CD4-positive, alpha-beta memory T cell (primary cell): ENCODE results near the gene INTS3. TPM values are rescaled to one million over a fixed set of nuclear protein-coding genes. Genes with fewer than 3 reads are reported as not detected.

Experiments
- CTCF ChIA-PET: fragments of 350-600 bp; sonication (Branson Sonifier 250); formaldehyde crosslinking; loops from one replicate; lab custom pipeline; 2021; ENCODE audit warnings: inconsistent platforms; ENCODE audit not compliant: partially characterized antibody; lab: Charles Lee
- POLR2A ChIA-PET: fragments of 350-600 bp; sonication (Branson Sonifier 250); formaldehyde crosslinking; loops from one replicate; lab custom pipeline; 2021; ENCODE audit not compliant: partially characterized antibody; lab: Charles Lee
- DNase-seq, 5 donors: peaks; one replicate each; pipeline versions ENCODE4 v3.0.0 to v3.0.0-alpha.2; 2020 to 2022; ENCODE audit warnings: mixed read lengths in 1 of 5
- H3K27ac ChIP-seq: one replicate; pipeline ENCODE4 v1.7.0; 2013; ENCODE audit warnings: low read depth, low read length
- H3K27me3 ChIP-seq: 2 replicates; pipeline ENCODE4 v1.7.0; 2013; ENCODE audit warnings: mild to moderate bottlenecking, low read length, moderate library complexity; ENCODE audit not compliant: insufficient read depth
- H3K36me3 ChIP-seq: 2 replicates; pipeline ENCODE4 v1.7.0; 2013; ENCODE audit warnings: mild to moderate bottlenecking, low read length, moderate library complexity; ENCODE audit not compliant: insufficient read depth
- H3K4me1 ChIP-seq: 2 replicates; pipeline ENCODE4 v1.7.0; 2013; ENCODE audit warnings: mild to moderate bottlenecking, low read length, moderate library complexity; ENCODE audit not compliant: insufficient read depth
- H3K4me3 ChIP-seq, 2 donors: one replicate each; pipeline ENCODE4 v1.7.0; 2013; ENCODE audit warnings: low read length in 2 of 2, mild to moderate bottlenecking in 1 of 2
- H3K9me3 ChIP-seq, 2 donors: one replicate each; pipeline ENCODE4 v1.7.0; 2013; ENCODE audit warnings: low read length in 2 of 2, control low read depth in 1 of 2; ENCODE audit not compliant: control insufficient read depth in 1 of 2
- H3K27ac Mint-ChIP-seq, 7 donors: one replicate each; pipeline ENCODE4 v1.8.0; 2020 to 2021; ENCODE audit warnings: mixed read lengths in 7 of 7, mild to moderate bottlenecking in 6 of 7, inconsistent platforms in 3 of 7, moderate library complexity in 3 of 7
- H3K27me3 Mint-ChIP-seq, 2 donors: one replicate each; pipeline ENCODE4 v1.8.0; 2020 to 2021; ENCODE audit warnings: mixed read lengths in 2 of 2
- H3K36me3 Mint-ChIP-seq, 2 donors: one replicate each; pipeline ENCODE4 v1.8.0; 2020 to 2021; ENCODE audit warnings: mixed read lengths in 2 of 2, inconsistent platforms in 1 of 2, mild to moderate bottlenecking in 1 of 2
- H3K4me1 Mint-ChIP-seq, 4 donors: one replicate each; pipeline ENCODE4 v1.8.0; 2020 to 2021; ENCODE audit warnings: mixed read lengths in 4 of 4, mild to moderate bottlenecking in 1 of 4
- H3K4me3 Mint-ChIP-seq, 8 donors: one replicate each; pipeline ENCODE4 v1.8.0; 2020 to 2021; ENCODE audit warnings: mixed read lengths in 8 of 8, mild to moderate bottlenecking in 7 of 8, moderate library complexity in 6 of 8, inconsistent platforms in 3 of 8
- H3K9me3 Mint-ChIP-seq, 8 donors: one replicate each; pipeline ENCODE4 v1.8.0; 2020 to 2021; ENCODE audit warnings: mixed read lengths in 8 of 8, mild to moderate bottlenecking in 5 of 8, inconsistent platforms in 3 of 8, moderate library complexity in 1 of 8
- intact Hi-C: fragments of 100-400 bp; cut with micrococcal nuclease; formaldehyde crosslinking; loops from one replicate; pipeline ENCODE4 v1.15.1; 2023
- polyA plus RNA-seq, 2 donors: library from polyadenylated mRNA; unstranded; fragments of 300-500 nt; fragmentation: Illumina TruSeq; gene quantifications; one replicate each; pipeline ENCODE4 v1.2.3, GENCODE V29; 2021
- total RNA-seq, 2 experiments: library from RNA; stranded (reverse); gene quantifications; one replicate each; pipeline ENCODE4 v1.2.3, GENCODE V29; 2021

Gene INTS3
- total and polyA plus RNA-seq, 4 experiments from 2014 or later = 8.1 to 53.0 (median 30.8) TPM

GRCh38 chr1:153769221-153769620, 41.4 kb downstream of the INTS3 start:
- Mint-ChIP-seq H3K27me3 (no peaks in the 10 kb centered on the region), H3K9me3 (no peaks in the 10 kb centered on the region), H3K27ac (peak overlapping the region in 3 of 7 donors; percentile 3 to 42 (median 19)), H3K4me1 (peaks cover 0 to 7% (median 2%) of the 10 kb centered on the region in 4 donors), H3K4me3 (no peak overlapping the region), H3K36me3 (peaks cover 24 to 52% of the 10 kb centered on the region in 2 donors)
- DNase-seq = no peak
- Histone ChIP-seq H3K27me3 (no peaks in the 10 kb centered on the region), H3K4me3 (no peak overlapping the region), H3K9me3 (no peaks in the 10 kb centered on the region), H3K4me1 (no peaks in the 10 kb centered on the region), H3K36me3 (peaks cover 28% of the 10 kb centered on the region), H3K27ac (no peak overlapping the region)
- ChIA-PET CTCF (no interaction called here), POLR2A (no interaction called here)
- intact Hi-C loops = no loop called here

GRCh38 chr1:153770797-153771196, 42.9 kb downstream of the INTS3 start:
- H3K27ac ChIP-seq = no peak overlapping the region
- no peaks in the 10 kb centered on the region for H3K9me3 ChIP-seq
- Mint-ChIP-seq H3K27ac (peak overlapping the region in 1 of 7 donors; percentile 66), H3K36me3 (peaks cover 17 to 44% of the 10 kb centered on the region in 2 donors), H3K9me3 (no peaks in the 10 kb centered on the region), H3K4me1 (peaks cover 2 to 14% (median 7%) of the 10 kb centered on the region in 4 donors), H3K4me3 (no peak overlapping the region), H3K27me3 (no peaks in the 10 kb centered on the region)
- no peak for DNase-seq
- peaks cover 21% of the 10 kb centered on the region for H3K36me3 ChIP-seq
- ChIA-PET POLR2A (no interaction called here), CTCF (interaction anchor here (1.0 kb wide), 1 partner anchor 22 kb away, joined by 3 read pairs; no protein-coding TSS in a partner anchor)
- H3K4me1 ChIP-seq = peaks cover 11% of the 10 kb centered on the region
- H3K4me3 ChIP-seq = no peak overlapping the region
- H3K27me3 ChIP-seq = no peaks in the 10 kb centered on the region
- intact Hi-C loops = no loop called here

- peaks cover 17 to 43% of the 10 kb centered on the region in 2 donors for H3K36me3 Mint-ChIP-seq
- H3K4me1 ChIP-seq = peaks cover 15% of the 10 kb centered on the region
- H3K4me3 ChIP-seq = no peak overlapping the region
- H3K27ac ChIP-seq = no peak overlapping the region
- intact Hi-C loops = no loop called here
- no peaks in the 10 kb centered on the region for H3K9me3 ChIP-seq
- H3K27me3 ChIP-seq = no peaks in the 10 kb centered on the region
- H3K27ac Mint-ChIP-seq = no peak overlapping the region
- ChIA-PET POLR2A (interaction anchor here (0.7 kb wide), 1 partner anchor 148 kb away, joined by 3 read pairs; no protein-coding TSS in a partner anchor), CTCF (interaction anchor here (1.0 kb wide), 1 partner anchor 23 kb away, joined by 3 read pairs; no protein-coding TSS in a partner anchor)
- DNase-seq = no peak
- peaks cover 4 to 15% (median 9%) of the 10 kb centered on the region in 4 donors for H3K4me1 Mint-ChIP-seq
- no peaks in the 10 kb centered on the region for H3K9me3 Mint-ChIP-seq
- no peaks in the 10 kb centered on the region for H3K27me3 Mint-ChIP-seq
- H3K36me3 ChIP-seq = peaks cover 21% of the 10 kb centered on the region
- H3K4me3 Mint-ChIP-seq = no peak overlapping the region
These were observed 43.4 kb downstream of the INTS3 start for GRCh38 chr1:153771261-153771660.

GRCh38 chr1:153771841-153772593, 44.2 kb downstream of the INTS3 start:
- ChIA-PET CTCF (interaction anchor here (0.6 to 1.1 kb wide), 3 partner anchors 21 to 1053 kb away, joined by 3 to 4 read pairs (median 3); no protein-coding TSS in a partner anchor), POLR2A (interaction anchor here (0.7 kb wide), 1 partner anchor 147 kb away, joined by 3 read pairs; no protein-coding TSS in a partner anchor)
- Histone ChIP-seq H3K9me3 (no peaks in the 10 kb centered on the region), H3K27me3 (no peaks in the 10 kb centered on the region), H3K36me3 (peaks cover 20% of the 10 kb centered on the region), H3K27ac (no peak overlapping the region), H3K4me3 (no peak overlapping the region), H3K4me1 (peaks cover 20% of the 10 kb centered on the region)
- DNase-seq = no peak
- intact Hi-C loops = no loop called here
- Mint-ChIP-seq H3K4me1 (peaks cover 6 to 22% (median 11%) of the 10 kb centered on the region in 4 donors), H3K9me3 (no peaks in the 10 kb centered on the region), H3K27me3 (no peaks in the 10 kb centered on the region), H3K4me3 (no peak overlapping the region), H3K27ac (no peak overlapping the region), H3K36me3 (peaks cover 15 to 42% of the 10 kb centered on the region in 2 donors)

- Mint-ChIP-seq H3K4me1 (peaks cover 9 to 31% (median 15%) of the 10 kb centered on the region in 4 donors), H3K27ac (peak overlapping the region in 5 of 7 donors; percentile 19 to 68 (median 51)), H3K9me3 (no peaks in the 10 kb centered on the region), H3K36me3 (peaks cover 7 to 32% of the 10 kb centered on the region in 2 donors), H3K4me3 (peak overlapping the region in 7 of 8 donors; percentile 21 to 84 (median 40)), H3K27me3 (no peaks in the 10 kb centered on the region)
- Histone ChIP-seq H3K27me3 (no peaks in the 10 kb centered on the region), H3K4me3 (no peak overlapping the region), H3K27ac (no peak overlapping the region), H3K36me3 (peaks cover 7% of the 10 kb centered on the region), H3K9me3 (no peaks in the 10 kb centered on the region), H3K4me1 (peaks cover 20% of the 10 kb centered on the region)
- CTCF ChIA-PET = interaction anchor here (0.6 to 1.1 kb wide), 2 partner anchors 23 to 1052 kb away, joined by 3 to 4 read pairs; no protein-coding TSS in a partner anchor
- no peak for DNase-seq
- POLR2A ChIA-PET = interaction anchor here (1.4 to 3.1 kb wide), 2 partner anchors 204 to 218 kb away, joined by 4 to 26 read pairs; partner anchors contain the start of genes JTB and RPS27
- intact Hi-C loops = no loop called here
These were observed 45.5 kb downstream of the INTS3 start for GRCh38 chr1:153773096-153773921.

GRCh38 chr1:153774026-153774595, 46.3 kb downstream of the INTS3 start:
- no peaks in the 10 kb centered on the region for H3K27me3 Mint-ChIP-seq
- intact Hi-C loops = no loop called here
- POLR2A ChIA-PET = interaction anchor here (0.6 to 3.1 kb wide), 4 partner anchors 11 to 217 kb away, joined by 3 to 26 read pairs (median 7); partner anchors contain the start of genes JTB and RPS27
- peak overlapping the region in 4 of 7 donors; percentile 51 to 88 (median 61) for H3K27ac Mint-ChIP-seq
- peaks cover 20% of the 10 kb centered on the region for H3K4me1 ChIP-seq
- H3K9me3 ChIP-seq = no peaks in the 10 kb centered on the region
- no peak overlapping the region for H3K27ac ChIP-seq
- peak overlapping the region; percentile 41 to 87 (median 84) for H3K4me3 Mint-ChIP-seq
- DNase-seq = no peak
- H3K36me3 Mint-ChIP-seq = peaks cover 4 to 24% of the 10 kb centered on the region in 2 donors
- CTCF ChIA-PET = no interaction called here
- H3K4me1 Mint-ChIP-seq = peaks cover 12 to 31% (median 15%) of the 10 kb centered on the region in 4 donors
- H3K36me3 ChIP-seq = no peaks in the 10 kb centered on the region
- H3K9me3 Mint-ChIP-seq = no peaks in the 10 kb centered on the region
- H3K27me3 ChIP-seq = no peaks in the 10 kb centered on the region
- no peak overlapping the region for H3K4me3 ChIP-seq
